ENCODE data around the gene TBC1D10A.

DNA sequence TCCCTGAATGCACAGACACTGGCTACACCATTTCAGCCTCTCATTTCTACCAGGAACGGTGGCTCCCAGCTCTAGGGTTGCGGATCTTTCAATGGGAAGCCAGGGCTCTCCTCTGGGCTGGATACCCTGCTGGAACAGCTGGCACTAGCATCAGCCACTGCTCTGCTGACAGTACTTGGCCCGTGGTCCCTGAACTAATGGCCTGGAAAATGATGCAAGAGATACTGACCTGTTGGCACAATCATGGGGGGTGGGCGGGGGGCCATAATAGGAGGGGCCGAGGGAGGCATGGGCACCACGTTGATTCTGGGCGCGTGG, 10.7 kb upstream of the TBC1D10A start:
- TF ChIP-seq EZH2 (IDR thresholded peaks at IDR 0.05; ENCODE audit: borderline replicate concordance) = no peak
- TF ChIP-seq, protein P1, sequence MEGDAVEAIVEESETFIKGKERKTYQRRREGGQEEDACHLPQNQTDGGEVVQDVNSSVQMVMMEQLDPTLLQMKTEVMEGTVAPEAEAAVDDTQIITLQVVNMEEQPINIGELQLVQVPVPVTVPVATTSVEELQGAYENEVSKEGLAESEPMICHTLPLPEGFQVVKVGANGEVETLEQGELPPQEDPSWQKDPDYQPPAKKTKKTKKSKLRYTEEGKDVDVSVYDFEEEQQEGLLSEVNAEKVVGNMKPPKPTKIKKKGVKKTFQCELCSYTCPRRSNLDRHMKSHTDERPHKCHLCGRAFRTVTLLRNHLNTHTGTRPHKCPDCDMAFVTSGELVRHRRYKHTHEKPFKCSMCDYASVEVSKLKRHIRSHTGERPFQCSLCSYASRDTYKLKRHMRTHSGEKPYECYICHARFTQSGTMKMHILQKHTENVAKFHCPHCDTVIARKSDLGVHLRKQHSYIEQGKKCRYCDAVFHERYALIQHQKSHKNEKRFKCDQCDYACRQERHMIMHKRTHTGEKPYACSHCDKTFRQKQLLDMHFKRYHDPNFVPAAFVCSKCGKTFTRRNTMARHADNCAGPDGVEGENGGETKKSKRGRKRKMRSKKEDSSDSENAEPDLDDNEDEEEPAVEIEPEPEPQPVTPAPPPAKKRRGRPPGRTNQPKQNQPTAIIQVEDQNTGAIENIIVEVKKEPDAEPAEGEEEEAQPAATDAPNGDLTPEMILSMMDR (IDR thresholded peaks at IDR 0.05; ENCODE audit: poor library complexity) = no peak
- no peak for TF ChIP-seq EZH2phosphoT487 (IDR thresholded peaks at IDR 0.05; ENCODE audit: low read depth, severe bottlenecking, unreplicated experiment)
